Keratinocyte (primary cell): ENCODE measurements around the gene TNS1. TPM values are rescaled to one million over a fixed set of nuclear protein-coding genes. Genes with fewer than 3 reads are reported as not detected.

Source experiments
- DNase-seq: peaks from one replicate; pipeline ENCODE4 v3.0.0-alpha.2; 2011; ENCODE audit warnings: low read depth, missing footprints, low spot score
- FAIRE-seq: peaks from 2 replicates; lab custom pipeline; 2011; peaks lifted over from hg19 to GRCh38; lab: Jason Lieb, UNC
- H2AFZ ChIP-seq: 2 replicates; pipeline ENCODE4 v1.6.0; 2012; ENCODE audit warnings: low read length, control low read depth, inconsistent platforms; ENCODE audit not compliant: control insufficient read depth
- H3K27ac ChIP-seq: 2 replicates; pipeline ENCODE4 v1.5.1; 2011; ENCODE audit warnings: low read length; ENCODE audit not compliant: control insufficient read depth, insufficient read depth
- H3K27me3 ChIP-seq: 3 replicates; pipeline ENCODE4 v1.6.0; 2011; ENCODE audit warnings: low read length; ENCODE audit not compliant: control insufficient read depth, insufficient read depth; ENCODE audit errors: extremely low read depth
- H3K36me3 ChIP-seq, 2 experiments: 2 replicates in 1 of 2; 3 replicates in 1 of 2; pipeline ENCODE4 v1.5.1; 2011; ENCODE audit warnings: low read length in 2 of 2, mild to moderate bottlenecking in 1 of 2; ENCODE audit not compliant: control insufficient read depth in 2 of 2, insufficient read depth in 2 of 2; ENCODE audit errors: extremely low read depth in 1 of 2
- H3K4me1 ChIP-seq: 3 replicates; pipeline ENCODE4 v1.5.1; 2011; ENCODE audit warnings: low read length; ENCODE audit not compliant: control insufficient read depth, insufficient read depth; ENCODE audit errors: extremely low read depth
- H3K4me2 ChIP-seq: 3 replicates; pipeline ENCODE4 v1.6.0; 2011; ENCODE audit warnings: low read depth, low read length; ENCODE audit not compliant: control insufficient read depth, insufficient read depth; ENCODE audit errors: extremely low read depth
- H3K4me3 ChIP-seq, 3 experiments: fragments of 200-600 bp in 1 of 3; sonication (generic) in 1 of 3; 2 replicates in 2 of 3; 3 replicates in 1 of 3; pipeline ENCODE4 v1.5.1; 2011 to 2016; ENCODE audit warnings: low read length in 3 of 3, mild to moderate bottlenecking in 3 of 3, control low read depth in 2 of 3, inconsistent platforms in 1 of 3, low read depth in 1 of 3, mixed read lengths in 1 of 3, mixed run types in 1 of 3, moderate library complexity in 1 of 3; ENCODE audit not compliant: control insufficient read depth in 2 of 3, insufficient read depth in 2 of 3; ENCODE audit errors: extremely low read depth in 1 of 3
- H3K79me2 ChIP-seq: 2 replicates; pipeline ENCODE4 v1.6.0; 2012; ENCODE audit warnings: low read length; ENCODE audit not compliant: control insufficient read depth, insufficient read depth
- H3K9ac ChIP-seq: 3 replicates; pipeline ENCODE4 v1.6.0; 2011; ENCODE audit warnings: low read length; ENCODE audit not compliant: control insufficient read depth, insufficient read depth; ENCODE audit errors: extremely low read depth
- H3K9me1 ChIP-seq: 3 replicates; pipeline ENCODE4 v1.6.0; 2011; ENCODE audit warnings: low read length; ENCODE audit not compliant: control insufficient read depth, insufficient read depth; ENCODE audit errors: extremely low read depth
- H3K9me3 ChIP-seq: 2 replicates; pipeline ENCODE4 v1.5.1; 2012; ENCODE audit warnings: low read depth, low read length; ENCODE audit not compliant: control insufficient read depth
- H4K20me1 ChIP-seq: 3 replicates; pipeline ENCODE4 v1.6.0; 2011; ENCODE audit warnings: low read length; ENCODE audit not compliant: control insufficient read depth, insufficient read depth; ENCODE audit errors: extremely low read depth
- CTCF ChIP-seq, 3 experiments: IDR thresholded peaks in 1 of 3; conservative IDR thresholded peaks in 1 of 3; optimal IDR thresholded peaks in 1 of 3; 2 replicates in 2 of 3; 3 replicates in 1 of 3; pipeline versions ENCODE3 to v1.5.1; 2011; ENCODE audit warnings: low read length in 3 of 3, mild to moderate bottlenecking in 3 of 3, moderate library complexity in 2 of 3, control low read depth in 1 of 3, inconsistent platforms in 1 of 3; ENCODE audit not compliant: insufficient read depth in 2 of 3; ENCODE audit errors: extremely low read depth in 1 of 3
- EZH2 ChIP-seq: IDR thresholded peaks from one replicate; pipeline ENCODE4 v1.6.1; 2012; ENCODE audit warnings: inconsistent platforms, mild to moderate bottlenecking, low read length, moderate library complexity
- dilution Hi-C: fragments of 300-500 bp; cut with MboI; formaldehyde crosslinking; loops from one replicate; pipeline ENCODE4 v1.7.0; 2020; ENCODE audit warnings: low sequenced_read_pairs; ENCODE audit not compliant: extremely low pct_ligation_motif_present
- polyA plus RNA-seq, 5 experiments: library from polyadenylated mRNA; depleted of rRNA in 3 of 5; stranded (reverse) in 3 of 5; stranded (forward) in 1 of 5; unstranded in 1 of 5; fragments of >200 nt; gene quantifications; 1 replicate in 1 of 5; 2 replicates in 3 of 5; 3 replicates in 1 of 5; pipeline versions ENCODE4 v1.2.1 to v1.2.3, GENCODE V29; 2011 to 2012; ENCODE audit warnings: missing spikeins in 2 of 5, low read depth in 1 of 5, low replicate concordance in 1 of 5

Gene TNS1
- polyA plus RNA-seq, 1 donor (not counting 4 experiments of a cell fraction or from before 2014, with no cell fraction given): 2.5 TPM

GRCh38 chr2:217823626-217824025 is 179.2 kb downstream of the TNS1 start:
- peaks cover 9% of the 10 kb centered on the region for H3K4me1 ChIP-seq

GRCh38 chr2:217822296-217823252 is 180.2 kb downstream of the TNS1 start:
- Histone ChIP-seq H2AFZ (no peak overlapping the region), H3K27me3 (no peaks in the 10 kb centered on the region), H3K4me1 (peaks cover 9% of the 10 kb centered on the region), H3K79me2 (no peaks in the 10 kb centered on the region), H3K4me2 (no peak overlapping the region), H4K20me1 (peaks cover 3% of the 10 kb centered on the region), H3K4me3 (no peak overlapping the region), H3K9ac (no peak overlapping the region), H3K9me1 (no peaks in the 10 kb centered on the region), H3K27ac (no peak overlapping the region), H3K9me3 (no peaks in the 10 kb centered on the region), H3K36me3 (no peaks in the 10 kb centered on the region)
- dilution Hi-C loops: no loop called here
- FAIRE-seq (no peak), DNase-seq (peak; percentile 49)
- TF ChIP-seq EZH2: no peak
- TF ChIP-seq CTCF (optimal IDR thresholded peaks at IDR 0.05 in 1 of 3, IDR thresholded peaks at IDR 0.05 in 1 of 3, conservative IDR thresholded peaks at IDR 0.05 in 1 of 3; ENCODE audit: extremely low read depth in 1 of 3, insufficient read depth in 2 of 3, low read length in 3 of 3): no peak

More at GRCh38 chr2:217823626-217824025, 179.2 kb downstream of the TNS1 start:
- no peak overlapping the region for H3K27ac ChIP-seq
- H3K9me1 ChIP-seq: no peaks in the 10 kb centered on the region
- FAIRE-seq (no peak), DNase-seq (no peak)
- H4K20me1 ChIP-seq: peaks cover 3% of the 10 kb centered on the region
- dilution Hi-C loops: no loop called here
- peaks cover 4% of the 10 kb centered on the region for H3K27me3 ChIP-seq
- no peaks in the 10 kb centered on the region for H3K79me2 ChIP-seq
- H3K9me3 ChIP-seq: no peaks in the 10 kb centered on the region
- no peaks in the 10 kb centered on the region for H3K36me3 ChIP-seq
- H3K4me2 ChIP-seq: no peak overlapping the region
- no peak overlapping the region for H3K9ac ChIP-seq
- no peak overlapping the region for H2AFZ ChIP-seq
- no peak overlapping the region for H3K4me3 ChIP-seq
- TF ChIP-seq CTCF (optimal IDR thresholded peaks at IDR 0.05 in 1 of 3, IDR thresholded peaks at IDR 0.05 in 1 of 3, conservative IDR thresholded peaks at IDR 0.05 in 1 of 3; ENCODE audit: extremely low read depth in 1 of 3, insufficient read depth in 2 of 3, low read length in 3 of 3): no peak
- TF ChIP-seq EZH2: no peak
